ENCODE measurements around the gene TNFSF8. TPM values are rescaled to one million over a fixed set of nuclear protein-coding genes. Genes with fewer than 3 reads are reported as not detected.

The TNFSF8 gene
- total RNA-seq, 4 donors from 2014 or later = 0.54 to 3.9 (median 2.0) TPM

GRCh38 chr9:114867327-114867726 lies 63.1 kb downstream of the TNFSF8 start:
- no peak overlapping the region for H3K4me3 ChIP-seq
- no peaks in the 10 kb centered on the region for H3K36me3 ChIP-seq
- no peak overlapping the region for H3K27ac ChIP-seq
- TF ChIP-seq POLR2A (IDR thresholded peaks at IDR 0.05) (no peak), EP300 (IDR thresholded peaks at IDR 0.05) (no peak), POLR2AphosphoS5 (IDR thresholded peaks at IDR 0.05) (no peak), CTCF (IDR thresholded peaks at IDR 0.05) (no peak)
- H3K27me3 ChIP-seq = no peaks in the 10 kb centered on the region
- no peaks in the 10 kb centered on the region for H3K9me3 ChIP-seq
- WGBS, 2 donors (ENCODE audit: low coverage in 1 of 2) = 78 to 82% methylated on average over 5 of the region's 5 CpGs
- no peaks in the 10 kb centered on the region for H3K4me1 ChIP-seq
- no peak for ATAC-seq

GRCh38 chr9:114864471-114864870 lies 65.9 kb downstream of the TNFSF8 start:
- Histone ChIP-seq H3K27me3 (no peaks in the 10 kb centered on the region), H3K4me3 (no peak overlapping the region), H3K4me1 (no peaks in the 10 kb centered on the region), H3K36me3 (no peaks in the 10 kb centered on the region), H3K9me3 (no peaks in the 10 kb centered on the region), H3K27ac (peak overlapping the region in 1 of 4 donors; percentile 4)
- no peak for ATAC-seq
- 20% methylated on average over 1 of the region's 1 CpG; no CpG with 5 or more reads in 1 of the 2 donors for WGBS, 2 donors (ENCODE audit: low coverage in 1 of 2)
- peak; percentile 16 for TF ChIP-seq POLR2AphosphoS5 (IDR thresholded peaks at IDR 0.05)
- no peak for TF ChIP-seq EP300 (IDR thresholded peaks at IDR 0.05)

GRCh38 chr9:114861922-114862605 lies 68.3 kb downstream of the TNFSF8 start:
- 83 to 87% methylated on average over 11 of the region's 11 CpGs for whole genome bisulfite sequencing, 2 donors (ENCODE audit: low coverage in 1 of 2)
- no peak for TF ChIP-seq EP300 (IDR thresholded peaks at IDR 0.05)
- TF ChIP-seq POLR2A (IDR thresholded peaks at IDR 0.05) = no peak
- TF ChIP-seq POLR2AphosphoS5 (IDR thresholded peaks at IDR 0.05) = no peak
- no peak for TF ChIP-seq CTCF (IDR thresholded peaks at IDR 0.05)
- Histone ChIP-seq H3K4me3 (no peak overlapping the region), H3K9me3 (no peaks in the 10 kb centered on the region), H3K36me3 (no peaks in the 10 kb centered on the region), H3K4me1 (peaks cover 0 to under 1% (median 0%) of the 10 kb centered on the region in 3 donors), H3K27me3 (no peaks in the 10 kb centered on the region), H3K27ac (no peak overlapping the region)
- no peak for ATAC-seq

- Histone ChIP-seq H3K4me1 (peaks cover 0 to 8% (median 0%) of the 10 kb centered on the region in 3 donors), H3K27ac (peak overlapping the region in 1 of 4 donors; percentile 29), H3K4me3 (no peak overlapping the region), H3K36me3 (no peaks in the 10 kb centered on the region), H3K27me3 (no peaks in the 10 kb centered on the region), H3K9me3 (no peaks in the 10 kb centered on the region)
- peak; percentile 46 for ATAC-seq
- WGBS, 2 donors (ENCODE audit: low coverage in 1 of 2) = 80 to 100% methylated on average over 5 of the region's 5 CpGs
- TF ChIP-seq CTCF (IDR thresholded peaks at IDR 0.05) (no peak), POLR2AphosphoS5 (IDR thresholded peaks at IDR 0.05) (no peak), POLR2A (IDR thresholded peaks at IDR 0.05) (no peak), EP300 (IDR thresholded peaks at IDR 0.05) (no peak)
Measured at GRCh38 chr9:114861273-114861672, 69.1 kb downstream of the TNFSF8 start.

GRCh38 chr9:114860187-114860586 lies 70.2 kb downstream of the TNFSF8 start:
- H3K4me3 ChIP-seq = no peak overlapping the region
- H3K27me3 ChIP-seq = no peaks in the 10 kb centered on the region
- no peak overlapping the region for H3K27ac ChIP-seq
- no peaks in the 10 kb centered on the region for H3K9me3 ChIP-seq
- H3K4me1 ChIP-seq = peaks cover 0 to 8% (median 0%) of the 10 kb centered on the region in 3 donors
- 74 to 85% methylated on average over 2 of the region's 2 CpGs for WGBS, 2 donors (ENCODE audit: low coverage in 1 of 2)
- TF ChIP-seq POLR2A (IDR thresholded peaks at IDR 0.05) = no peak
- TF ChIP-seq CTCF (IDR thresholded peaks at IDR 0.05) = no peak
- no peak for TF ChIP-seq POLR2AphosphoS5 (IDR thresholded peaks at IDR 0.05)
- TF ChIP-seq EP300 (IDR thresholded peaks at IDR 0.05) = no peak
- no peaks in the 10 kb centered on the region for H3K36me3 ChIP-seq
- ATAC-seq = no peak

Measured in gastroesophageal sphincter (tissue), 4 donors.